ENCODE results near the gene LRRC75B. TPM values are rescaled to one million over a fixed set of nuclear protein-coding genes. Genes with fewer than 3 reads are reported as not detected.

The LRRC75B gene
- total and polyA plus RNA-seq, 2 donors (not counting 3 experiments of a cell fraction or from before 2014, with no cell fraction given), result 8.9 to 15.0 TPM

GRCh38 chr22:24565077-24565476, 27.8 kb downstream of the LRRC75B start:
- Histone ChIP-seq H3K4me1 (ENCODE audit: control insufficient read depth, extremely low read depth, insufficient read depth, low read length) (no peaks in the 10 kb centered on the region), H3K4me2 (ENCODE audit: insufficient read depth, low read length) (no peak overlapping the region), H2AFZ (ENCODE audit: low read depth, low read length) (no peak overlapping the region), H3K9me1 (replicated peaks; ENCODE audit: control insufficient read depth, extremely low read depth, insufficient read depth, low read length) (no peaks in the 10 kb centered on the region), H3K4me3 (replicated peaks in 1 of 3; ENCODE audit: insufficient read depth in 1 of 3, low read depth in 1 of 3, low read length in 3 of 3) (no peak overlapping the region), H3K79me2 (ENCODE audit: control insufficient read depth, insufficient read depth, low read length) (peaks cover 68% of the 10 kb centered on the region), H3K27ac (ENCODE audit: insufficient read depth, low read depth, low read length) (no peak overlapping the region), H4K20me1 (replicated peaks; ENCODE audit: control insufficient read depth, extremely low read depth, insufficient read depth, low read length) (peaks cover 8% of the 10 kb centered on the region), H3K9ac (replicated peaks; ENCODE audit: extremely low read depth, insufficient read depth, low read length) (no peak overlapping the region), H3K9me3 (replicated peaks; ENCODE audit: control insufficient read depth, insufficient read depth, low read length) (no peaks in the 10 kb centered on the region), H3K36me3 (ENCODE audit: control insufficient read depth in 2 of 2, extremely low read depth in 1 of 2, insufficient read depth in 2 of 2, low read length in 2 of 2) (peaks cover 19 to 23% of the 10 kb centered on the region in 2 experiments), H3K27me3 (ENCODE audit: control insufficient read depth in 2 of 2, insufficient read depth in 2 of 2, low read length in 2 of 2) (no peaks in the 10 kb centered on the region)
- no TSS peak for BruUV-seq (replicated peaks)
- intact Hi-C loops (cut with micrococcal nuclease) (no loop called here), dilution Hi-C loops (cut with MboI; ENCODE audit: extremely low pct_ligation_motif_present, low sequenced_read_pairs) (no loop called here)
- no peak for DNase-seq (ENCODE audit: low read depth, low spot score)
- CTCF ChIA-PET, result no interaction called here
- POLR2A ChIA-PET, result no interaction called here
- no peak for FAIRE-seq
- TF ChIP-seq EZH2 (IDR thresholded peaks at IDR 0.05; ENCODE audit: borderline replicate concordance, low read depth, low read length, severe bottlenecking) (no peak), POLR2AphosphoS5 (IDR thresholded peaks at IDR 0.05; ENCODE audit: insufficient read depth, low read depth, low read length) (no peak), MYC (IDR thresholded peaks at IDR 0.05; ENCODE audit: low read depth, low read length) (no peak), MAX (IDR thresholded peaks at IDR 0.05; ENCODE audit: insufficient read depth, insufficient read length) (no peak), GATA2 (IDR thresholded peaks at IDR 0.05; ENCODE audit: insufficient read depth, insufficient read length, low read depth, low read length) (no peak), CTCF (IDR thresholded peaks at IDR 0.05; ENCODE audit: extremely low read depth in 1 of 2, insufficient read depth in 1 of 2, low read depth in 1 of 2, low read length in 2 of 2) (no peak), POLR2A (IDR thresholded peaks at IDR 0.05; ENCODE audit: low read depth, low read length) (no peak), JUN (IDR thresholded peaks at IDR 0.05; ENCODE audit: borderline replicate concordance, insufficient read depth, insufficient read length, low read depth) (no peak), FOS (IDR thresholded peaks at IDR 0.05; ENCODE audit: borderline replicate concordance, insufficient read depth, low read length) (no peak)
